Activated CD8-positive, alpha-beta memory T cell treated with anti-CD3 and anti-CD28 coated beads for 1 hour (primary cell): ENCODE measurements around the gene ATOH7.
"Not testable (repeated sequence)": the region's sequence is repeated elsewhere in the genome, so short reads cannot be mapped to it uniquely, and the experiment has no call there.

Experiments
- DNase-seq, 2 donors: peaks; one replicate each; pipeline ENCODE4 v3.0.0-alpha.2; 2020; ENCODE audit warnings: low read depth in 1 of 2; ENCODE audit errors: extremely low read depth in 1 of 2

ATOH7 gene

GRCh38 chr10:68231817-68232251, at the start of gene ATOH7:
TSS of gene ATOH7 (minus strand) at chr10:68232113. CDS start at chr10:68231677, 436 bp downstream.
- no peak for DNase-seq

DNA sequence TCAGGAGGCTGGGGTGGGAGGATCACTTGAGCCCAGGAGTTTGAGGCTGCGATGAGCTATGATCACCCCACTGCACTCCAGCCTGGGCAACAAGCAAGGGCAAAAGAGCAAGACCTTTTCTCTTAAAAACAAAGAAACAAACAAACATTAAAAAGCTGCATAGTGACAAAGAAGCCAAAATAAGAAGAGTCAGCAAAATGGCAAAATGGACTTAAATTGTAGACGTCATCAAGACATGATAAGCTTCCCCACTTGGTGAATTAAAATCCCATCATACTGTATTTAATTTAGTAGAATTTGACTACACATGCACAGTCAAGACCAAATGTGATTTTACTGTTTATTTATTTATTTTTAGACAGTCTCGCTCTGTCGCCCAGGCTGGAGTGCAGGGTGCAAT, 48.8 kb upstream of the ATOH7 start:
- no peak for DNase-seq

DNA sequence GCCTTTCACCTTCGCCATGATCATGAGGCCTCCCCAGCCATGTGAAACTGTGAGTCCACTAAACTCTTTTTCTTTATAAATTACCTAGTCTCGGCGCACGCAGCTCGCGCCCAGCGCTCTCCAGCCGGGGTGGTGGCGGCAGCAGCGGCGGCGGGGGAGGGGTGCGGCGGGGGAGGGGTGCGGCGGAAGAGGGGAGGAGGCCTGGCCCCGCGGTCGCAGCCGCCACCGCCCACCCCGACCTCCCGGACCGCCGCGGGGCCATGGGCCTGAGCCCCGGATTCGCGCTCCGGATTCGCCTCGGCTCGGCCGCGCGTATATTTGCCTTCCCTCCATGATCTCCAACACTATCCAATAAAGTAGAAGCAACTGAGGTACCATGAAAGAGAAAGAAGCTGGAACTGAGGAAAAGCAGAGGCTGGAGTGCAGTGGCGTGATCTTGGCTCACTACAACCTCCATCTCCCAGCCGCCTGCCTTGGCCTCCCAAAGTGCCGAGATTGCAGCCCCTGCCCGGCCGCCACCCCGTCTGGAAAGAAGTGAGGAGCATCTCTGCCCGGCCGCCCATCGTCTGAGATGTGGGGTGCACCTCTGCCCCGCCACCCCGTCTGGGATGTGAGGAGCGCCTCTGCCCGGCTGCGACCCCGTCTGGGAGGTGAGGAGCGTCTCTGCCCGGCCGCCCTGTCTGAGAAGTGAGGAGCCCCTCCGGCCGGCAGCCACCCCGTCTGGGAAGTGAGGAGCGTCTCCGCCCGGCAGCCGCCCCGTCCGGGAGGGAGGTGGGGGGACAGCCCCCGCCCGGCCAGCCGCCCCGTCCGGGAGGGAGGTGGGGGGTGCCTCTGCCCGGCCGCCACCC, 47.2 kb upstream of the ATOH7 start:
- DNase-seq, result not testable (repeated sequence)

DNA sequence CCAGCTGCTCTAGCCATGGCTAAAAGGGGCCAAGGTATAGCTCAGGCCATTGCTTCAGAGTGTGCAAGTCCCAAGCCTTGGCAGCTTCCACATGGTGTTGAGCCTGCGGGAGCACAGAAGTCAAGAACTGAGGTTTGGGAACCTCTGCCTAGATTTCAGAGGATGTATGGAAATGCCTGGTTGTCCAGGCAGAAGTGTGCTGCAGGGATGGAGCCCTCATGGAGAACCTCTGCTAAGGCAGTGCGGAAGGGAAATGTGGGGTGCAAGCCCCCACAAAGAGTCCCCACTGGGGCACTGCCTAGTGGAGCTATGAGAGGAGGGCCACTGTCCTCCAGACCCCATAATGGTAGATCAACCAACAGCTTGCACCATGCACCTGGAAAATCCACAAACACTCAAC, 45.9 kb upstream of the ATOH7 start:
- DNase-seq, result not testable (repeated sequence)

DNA sequence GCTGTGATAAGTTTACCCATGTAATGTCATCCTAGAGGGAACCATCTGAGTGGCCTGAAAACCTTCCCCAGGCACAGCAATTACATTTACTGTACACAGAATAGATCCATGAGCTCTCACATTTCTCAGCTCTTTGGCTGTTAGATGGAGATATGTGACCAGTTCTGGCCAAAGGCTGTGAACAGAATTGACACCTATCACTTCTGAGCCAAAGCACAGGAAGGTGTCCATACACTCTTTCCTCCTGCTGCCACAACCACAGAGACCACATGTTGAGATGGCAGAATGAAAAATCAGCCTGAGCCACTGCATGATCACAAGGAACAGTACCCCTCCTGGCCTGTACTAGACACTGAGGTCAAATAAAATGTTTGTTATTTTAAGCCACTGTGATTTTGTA, 44.3 kb upstream of the ATOH7 start:
- DNase-seq, result no peak

DNA sequence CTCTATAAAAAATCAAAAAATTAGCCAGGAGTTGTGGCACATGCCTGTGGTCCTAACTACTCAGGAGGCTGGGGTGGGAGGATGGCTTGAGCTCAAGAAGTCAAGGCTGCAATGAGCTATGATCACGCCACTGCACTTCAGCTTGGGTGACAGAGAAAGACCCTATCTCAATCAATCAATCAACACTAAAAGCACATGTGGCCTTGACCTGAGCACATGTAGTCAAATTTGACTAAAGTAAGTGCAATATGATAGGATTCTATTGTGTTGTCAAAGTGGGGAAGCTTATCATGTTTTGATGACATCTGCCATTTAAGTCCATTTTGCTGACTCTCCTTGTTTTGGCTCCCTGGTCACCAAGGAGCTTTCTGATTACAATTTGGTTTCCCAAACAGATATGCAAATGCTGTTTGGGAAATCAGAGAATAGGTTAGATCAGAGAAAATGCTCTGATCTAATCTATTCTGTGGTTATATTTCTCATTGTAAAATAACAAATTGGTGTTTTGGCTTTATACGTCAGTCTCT, 43.8 kb upstream of the ATOH7 start:
- no peak for DNase-seq

DNA sequence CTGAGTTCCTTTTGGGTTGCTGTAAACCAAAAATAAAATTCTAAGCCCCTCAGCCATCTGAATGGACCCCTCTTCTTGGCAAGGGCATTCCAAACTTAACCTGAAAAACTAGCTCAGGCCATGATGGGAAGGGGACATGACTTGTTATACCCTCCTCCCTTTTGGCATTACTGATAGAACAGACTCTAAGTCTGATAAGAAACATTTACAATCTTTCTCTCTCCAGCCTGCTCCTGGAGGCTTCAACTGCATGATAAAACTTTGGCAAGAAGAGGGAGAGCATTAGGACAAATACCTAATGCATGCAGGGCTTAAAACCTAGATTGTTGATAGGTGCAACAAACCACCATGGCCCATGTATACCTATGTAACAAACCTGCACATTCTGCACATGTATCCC, 40.9 kb upstream of the ATOH7 start:
- no peak for DNase-seq

DNA sequence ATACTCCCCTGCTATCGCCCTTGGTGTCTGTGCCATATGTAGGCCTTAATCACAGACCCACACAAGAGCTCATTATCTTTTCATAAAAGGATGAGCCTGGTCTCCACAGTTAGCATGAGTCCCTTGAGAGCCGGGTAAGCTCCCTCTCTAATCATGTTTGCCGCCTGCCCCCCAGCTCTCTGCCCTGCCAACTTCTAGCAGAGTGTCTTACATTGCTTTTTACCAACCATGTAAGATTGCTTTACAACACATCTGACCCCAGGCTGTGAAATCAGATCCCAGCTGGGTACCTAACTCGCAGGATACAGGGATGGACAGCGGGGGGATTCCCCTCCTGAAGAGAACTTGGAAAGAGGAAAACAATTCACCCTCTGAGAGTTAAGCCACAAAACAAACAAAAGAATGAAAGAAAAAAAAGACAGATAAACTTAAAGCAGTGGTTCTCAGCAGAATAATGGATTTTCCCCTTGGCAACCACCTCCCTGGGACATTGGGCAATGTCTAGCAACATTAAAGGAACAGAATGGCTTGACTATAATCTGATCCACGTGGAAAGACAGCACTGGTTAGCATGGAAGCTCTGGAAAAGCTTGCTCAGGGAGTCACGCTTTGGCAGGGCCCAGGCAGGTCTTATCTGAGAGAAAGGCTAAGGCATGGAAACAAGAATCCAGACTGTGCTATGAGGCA, 39.4 kb upstream of the ATOH7 start:
- no peak for DNase-seq

DNA sequence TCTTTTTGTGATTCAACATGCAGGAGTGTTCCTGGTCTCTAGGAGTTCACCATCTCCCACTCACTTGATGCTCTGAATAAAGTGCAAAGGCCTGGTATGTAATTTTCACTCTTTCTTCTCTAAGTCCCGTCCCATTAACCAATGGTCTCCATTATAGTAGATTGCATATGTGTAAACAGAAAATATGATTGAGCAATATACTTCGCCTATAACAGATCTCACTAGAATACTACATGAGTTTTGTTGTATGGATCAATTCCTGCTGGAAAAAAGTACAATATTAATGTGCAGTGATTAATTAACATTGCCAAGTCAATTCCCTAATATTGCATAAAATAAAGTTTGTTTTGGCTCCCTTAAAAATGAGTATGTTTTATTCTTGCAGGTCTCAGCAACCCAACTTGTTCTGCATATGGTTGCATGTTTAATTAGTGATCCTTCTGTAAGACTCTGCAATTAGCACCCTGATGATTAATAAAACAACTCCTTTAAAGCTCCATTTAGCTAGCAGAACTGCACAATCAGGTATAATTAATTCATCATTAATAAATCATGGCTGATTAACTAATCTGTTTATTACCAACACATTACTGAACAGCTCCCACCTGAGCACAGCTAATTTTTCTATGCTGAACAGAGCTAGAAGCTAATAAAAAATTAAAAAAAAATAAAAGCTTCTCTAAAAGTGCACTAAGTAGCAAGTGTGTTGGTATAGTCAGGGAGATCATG, 37.8 kb upstream of the ATOH7 start:
- no peak for DNase-seq

DNA sequence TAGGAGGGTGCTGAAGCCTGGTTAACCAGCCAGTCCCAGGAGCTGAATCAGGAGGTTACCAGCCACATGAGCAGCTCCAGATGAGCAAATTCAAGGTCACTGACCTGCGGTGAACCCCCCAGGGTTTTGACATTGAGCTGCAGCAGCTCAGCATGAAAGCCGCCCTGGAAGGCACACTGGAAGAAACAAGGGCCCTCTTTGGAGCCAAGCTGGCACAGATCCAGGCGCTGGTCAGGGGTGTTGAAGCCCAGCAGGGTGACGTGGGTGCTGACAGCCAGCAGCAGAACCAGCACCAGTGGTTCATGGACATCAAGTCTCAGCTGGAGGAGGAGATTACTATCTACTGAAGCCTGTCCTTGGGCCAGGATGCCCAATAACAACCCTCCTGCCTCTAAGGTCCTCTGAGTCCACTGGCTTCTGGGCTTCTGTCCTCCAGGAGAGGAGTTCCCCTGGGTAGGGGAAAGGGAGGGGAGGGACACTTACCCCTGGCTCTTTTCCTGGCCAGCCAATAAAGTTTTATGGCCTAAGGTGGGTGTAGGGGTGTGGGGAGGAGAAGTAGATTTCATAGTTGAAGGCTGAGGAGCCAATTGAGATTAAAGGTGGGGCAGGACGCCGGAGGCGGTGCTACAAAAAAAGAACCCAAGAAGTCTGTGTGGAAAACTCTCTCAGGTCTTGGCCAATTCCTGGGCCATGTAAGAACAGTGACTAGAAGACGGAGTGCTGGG, 29.4 kb upstream of the ATOH7 start:
- no peak for DNase-seq

- DNase-seq, result no peak
Observed at GRCh38 chr10:68253346-68253745, 21.4 kb upstream of the ATOH7 start.

DNA sequence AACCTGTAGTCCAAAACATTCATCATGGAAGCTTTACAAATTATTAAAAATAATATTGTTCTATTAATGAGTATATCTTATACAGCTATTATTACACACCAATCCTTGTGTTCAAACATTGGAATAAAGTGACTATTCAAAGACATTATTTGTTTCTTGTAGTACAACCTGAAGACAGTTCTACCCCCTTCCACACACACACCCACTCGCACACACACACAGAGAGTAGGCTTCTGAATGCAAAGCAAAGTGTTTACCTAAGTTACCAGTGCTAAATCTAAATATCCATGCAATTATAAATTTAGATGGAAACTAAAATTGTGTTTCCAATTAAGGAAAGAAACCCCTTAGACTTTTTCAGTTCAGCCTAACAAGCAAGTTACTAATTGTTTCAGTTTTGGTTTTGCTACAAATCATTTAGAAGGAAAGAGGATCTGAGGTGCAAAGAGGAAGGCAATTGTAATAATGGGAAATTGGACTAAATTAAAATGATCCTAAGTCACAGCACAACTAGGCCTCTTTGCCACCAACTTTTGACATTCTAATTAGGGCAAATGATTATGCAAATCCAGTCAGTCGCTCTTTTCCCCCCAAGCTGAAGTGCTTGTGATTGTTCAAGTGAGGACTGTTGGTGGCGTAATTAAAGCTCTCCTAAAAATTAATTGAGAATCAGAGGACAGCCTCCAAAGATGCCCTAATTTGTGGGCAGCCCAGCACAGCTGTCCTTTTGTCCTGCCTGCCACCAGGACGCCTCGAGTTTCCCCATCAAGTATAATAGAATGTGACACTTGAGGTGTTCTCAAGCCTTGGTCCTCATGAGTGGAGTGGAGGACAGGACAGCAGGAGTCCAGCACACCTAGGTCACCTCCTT, 19.9 kb upstream of the ATOH7 start:
- no peak for DNase-seq

- no peak for DNase-seq
Observed at GRCh38 chr10:68251151-68251550, 19.2 kb upstream of the ATOH7 start.

GRCh38 chr10:68249297-68249696, 17.4 kb upstream of the ATOH7 start:
- DNase-seq, result no peak

- DNase-seq, result no peak
Observed at GRCh38 chr10:68247931-68248330, 16.0 kb upstream of the ATOH7 start.

- not testable (repeated sequence) for DNase-seq
Observed at GRCh38 chr10:68246397-68246796, 14.5 kb upstream of the ATOH7 start.

- no peak for DNase-seq
Observed at GRCh38 chr10:68242051-68242450, 10.1 kb upstream of the ATOH7 start.

- no peak for DNase-seq
Observed at GRCh38 chr10:68239596-68240150, 7.8 kb upstream of the ATOH7 start.

- DNase-seq, result no peak
Observed at GRCh38 chr10:68239069-68239468, 7.2 kb upstream of the ATOH7 start.
